AML-193 (cell line): ENCODE data around the gene PCDHGB1.
A peak's percentile ranks its signal among the peaks of the same experiment; 100 is the strongest.
"Not testable (repeated sequence)": the region's sequence is repeated elsewhere in the genome, so short reads cannot be mapped to it uniquely, and the experiment has no call there.

Experiments
- DNase-seq, 2 experiments: peaks; one replicate each; lab custom pipeline; 2025; lab: John Stamatoyannopoulos, UW

The PCDHGB1 gene

DNA sequence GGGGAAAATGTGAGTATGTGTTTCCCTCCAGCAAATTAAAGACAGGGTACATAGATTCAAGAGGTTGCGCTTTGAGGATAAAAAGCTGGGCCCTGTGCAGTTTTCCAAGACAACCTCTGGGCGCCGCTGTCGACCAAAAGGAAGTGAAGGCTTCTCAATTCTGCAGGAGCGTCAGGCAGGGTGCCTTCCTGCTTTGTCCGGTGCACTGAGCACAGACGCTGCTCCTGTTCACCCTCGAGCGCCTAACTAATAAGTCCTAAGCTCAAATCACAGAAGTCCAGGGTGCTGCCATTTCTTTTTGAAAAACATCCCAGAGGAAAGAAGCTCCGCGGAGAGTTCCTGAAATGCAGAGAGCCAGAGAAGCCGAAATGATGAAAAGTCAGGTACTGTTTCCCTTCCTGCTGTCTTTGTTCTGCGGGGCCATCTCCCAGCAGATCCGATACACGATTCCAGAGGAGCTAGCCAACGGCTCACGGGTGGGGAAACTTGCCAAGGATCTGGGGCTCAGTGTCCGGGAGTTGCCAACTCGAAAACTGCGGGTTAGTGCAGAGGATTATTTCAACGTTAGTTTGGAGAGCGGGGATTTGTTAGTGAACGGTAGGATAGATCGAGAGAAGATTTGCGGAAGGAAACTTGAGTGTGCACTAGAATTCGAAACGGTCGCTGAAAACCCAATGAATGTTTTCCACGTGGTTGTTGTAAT lies at the start of gene PCDHGB1:
PCDHGB1 (plus strand) TSS at position 183 of the 703 bp plus-strand sequence; CDS start at position 345, 162 bp downstream.
- peak; percentile 33 to 51 for DNase-seq

DNA sequence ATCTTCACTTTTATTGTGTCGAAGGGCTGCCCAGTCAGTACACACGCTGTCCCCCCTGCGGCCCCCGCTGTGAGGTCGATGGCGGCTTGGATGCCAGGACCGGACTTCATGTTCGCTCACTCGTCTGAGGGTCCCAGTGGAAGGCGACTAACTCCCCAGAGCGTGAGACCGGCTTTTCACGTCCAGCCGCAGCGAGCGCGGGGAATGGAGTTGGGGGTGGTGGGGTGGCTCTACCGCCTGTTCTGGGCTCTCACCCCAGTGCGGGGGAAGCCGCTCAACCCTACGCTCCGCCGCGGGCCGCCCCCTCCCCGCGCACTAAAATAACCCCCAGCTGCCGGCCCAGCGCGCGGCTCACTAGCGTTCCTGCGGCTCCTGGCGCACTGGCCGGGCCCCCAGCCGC lies 46.1 kb upstream of the PCDHGB1 start, which contains the start of gene SLC25A2:
SLC25A2 (minus strand) TSS at position 294 of the 400 bp plus-strand sequence; CDS start at position 110, 184 bp downstream.
- DNase-seq = no peak

DNA sequence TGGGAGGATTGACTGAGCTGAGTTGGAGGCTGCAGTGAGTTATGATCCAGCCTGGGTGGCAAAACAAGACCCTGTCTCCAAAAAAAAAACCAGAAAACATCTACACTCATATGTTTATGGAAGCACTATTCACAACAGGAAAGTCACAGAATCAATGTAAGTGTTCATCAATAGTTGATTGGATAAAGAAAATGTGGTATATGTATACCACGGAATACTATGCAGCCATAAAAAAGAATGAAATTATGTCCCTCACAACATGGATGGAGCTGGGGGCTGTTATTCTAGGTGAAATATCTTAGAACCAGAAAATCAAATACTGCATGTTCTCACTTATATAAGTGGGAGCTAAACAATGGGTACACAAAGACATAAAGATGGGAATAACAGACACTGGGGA lies 43.3 kb upstream of the PCDHGB1 start:
- no peak for DNase-seq

DNA sequence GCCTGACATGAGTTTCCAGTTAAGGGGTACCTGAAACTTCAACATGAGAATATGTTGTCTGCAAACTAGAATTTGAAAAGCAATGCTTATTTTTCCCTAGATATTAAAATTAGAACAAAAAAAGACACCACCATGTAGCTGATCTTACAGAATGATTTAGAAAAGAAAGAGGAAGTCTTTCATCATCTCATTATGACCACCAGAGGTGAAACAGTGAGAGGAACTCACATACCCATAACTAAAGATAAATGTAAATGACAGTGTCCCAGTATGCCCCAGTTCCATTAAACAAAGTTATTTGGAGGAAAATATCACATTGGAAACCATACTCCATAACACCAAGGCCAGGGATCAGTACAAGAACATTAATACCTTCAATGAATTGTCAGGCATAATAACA lies 36.2 kb upstream of the PCDHGB1 start:
- peak in 1 of 2 experiments; percentile 7 for DNase-seq

DNA sequence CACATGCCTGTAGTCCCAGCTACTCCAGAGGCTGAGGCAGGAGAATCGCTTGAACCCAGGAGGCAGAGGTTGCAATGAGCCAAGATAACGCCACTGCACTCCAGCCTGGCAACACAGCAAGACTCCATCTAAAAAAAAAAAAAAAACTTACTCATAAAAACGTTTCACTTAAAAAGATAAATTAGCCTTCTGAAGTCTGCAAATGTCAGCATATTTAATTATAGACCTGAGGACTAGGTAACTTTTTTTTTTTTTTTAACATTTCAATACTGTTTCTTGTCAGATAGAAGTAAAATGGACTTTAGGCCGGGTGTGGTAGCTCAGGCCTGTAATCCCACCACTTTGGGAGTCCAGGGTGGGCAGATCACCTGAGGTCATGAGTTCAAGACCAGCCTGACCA lies 32.9 kb upstream of the PCDHGB1 start:
- DNase-seq = not testable (repeated sequence)

DNA sequence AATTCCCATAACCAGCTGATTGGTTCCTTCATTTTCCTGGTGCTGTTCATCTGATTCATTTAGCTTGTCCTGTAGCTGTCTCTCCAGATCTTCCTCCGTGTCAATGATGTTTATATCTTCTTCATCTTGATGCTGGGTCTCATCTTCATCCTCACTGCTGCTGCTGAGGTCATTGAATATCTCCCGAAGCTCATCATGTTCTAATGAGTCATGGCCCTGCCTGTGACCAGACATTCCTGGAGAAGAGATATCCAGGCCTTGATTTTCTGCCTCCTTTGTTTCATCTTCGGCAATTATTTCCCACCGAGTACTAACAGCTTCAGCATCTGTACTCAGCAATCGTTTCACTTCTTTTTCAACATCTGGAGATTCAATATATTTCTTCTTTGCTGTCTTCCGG lies 30.7 kb upstream of the PCDHGB1 start:
- no peak for DNase-seq

DNA sequence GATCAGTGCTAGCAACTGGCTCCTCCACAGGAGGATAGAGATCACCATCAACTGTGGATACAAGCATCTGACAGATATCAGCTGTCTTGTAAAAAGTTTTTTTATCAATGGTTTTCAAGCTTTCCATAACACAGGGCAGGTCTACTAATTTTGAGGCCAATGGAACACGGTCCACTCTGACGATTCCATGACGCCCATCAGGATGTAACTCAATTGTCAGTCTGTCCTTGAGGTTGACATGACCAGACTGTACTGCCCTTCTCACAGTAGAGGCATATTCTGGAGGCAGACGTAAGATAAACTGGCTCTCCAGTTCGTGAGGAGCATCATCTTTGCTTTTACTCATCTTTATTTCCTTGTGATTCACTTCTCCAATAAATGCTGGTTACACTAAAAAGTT lies 30.2 kb upstream of the PCDHGB1 start:
- DNase-seq = no peak

DNA sequence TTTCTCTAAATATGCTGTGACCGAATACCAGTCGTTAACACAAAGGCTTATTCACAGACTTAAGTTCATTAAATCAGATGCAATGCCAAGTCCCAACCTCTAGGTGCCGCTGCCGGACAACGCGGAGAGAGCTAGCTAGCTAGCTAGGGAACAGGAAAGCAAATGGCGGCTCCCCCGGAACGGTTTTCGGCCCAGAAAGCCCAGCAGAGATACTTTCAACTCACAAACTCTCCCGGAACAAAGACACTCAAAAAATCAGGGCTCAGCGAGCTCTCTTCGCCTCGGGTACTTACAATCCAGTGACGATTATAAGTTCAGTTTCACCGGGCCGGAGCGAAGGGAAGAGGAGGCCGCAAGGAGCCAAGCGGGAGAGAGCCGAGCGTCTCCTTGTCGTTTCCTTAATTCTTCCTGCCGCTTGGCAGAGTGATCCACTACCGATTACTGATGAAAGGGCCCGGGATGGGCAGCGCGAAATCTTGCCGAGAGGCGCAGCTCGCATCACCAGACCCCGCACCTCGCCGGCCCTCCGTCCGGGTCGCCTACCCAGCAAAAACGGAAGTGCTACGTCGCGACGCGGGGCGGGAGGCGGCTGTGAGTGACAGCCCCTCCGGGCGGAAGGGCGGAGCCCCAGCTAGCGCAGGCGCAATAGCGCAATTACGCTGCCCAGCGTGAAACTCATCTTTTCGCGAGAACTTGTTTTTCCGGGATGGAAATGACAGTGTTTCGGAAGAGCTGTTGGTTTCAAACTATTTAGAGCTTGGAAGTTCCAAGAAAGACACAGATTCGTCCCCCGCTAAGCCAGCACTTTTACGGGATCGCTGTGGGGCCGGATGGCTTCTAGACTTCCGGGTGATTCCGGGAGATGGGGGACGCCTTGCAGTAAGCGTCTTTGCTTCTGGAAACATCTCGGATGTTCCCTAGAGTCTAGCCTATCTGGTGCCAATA lies 29.4 kb upstream of the PCDHGB1 start, which contains the start of gene TAF7:
TAF7 (minus strand) TSS at position 560 of the 945 bp plus-strand sequence. CDS start 740 bp downstream, outside the sequence.
- DNase-seq = peak; percentile 81 to 84

DNA sequence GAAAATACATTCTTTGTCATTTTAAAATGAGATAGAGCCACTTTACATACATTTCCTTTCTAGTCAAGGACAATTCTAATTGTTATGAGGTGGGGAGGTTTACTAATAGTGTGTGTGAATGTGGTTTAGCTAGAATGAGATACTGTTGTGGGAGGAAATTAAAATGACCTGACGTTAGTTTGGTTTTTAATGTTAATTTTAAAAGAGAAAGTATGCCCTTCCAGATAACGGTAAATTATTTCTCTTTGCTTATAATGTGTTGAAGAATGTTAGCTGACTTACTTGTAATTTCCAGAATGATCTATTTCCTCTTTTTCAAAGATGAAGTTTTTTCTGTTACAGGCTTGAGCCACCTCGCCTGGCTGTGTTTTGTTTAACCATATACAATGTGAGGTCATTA lies 27.6 kb upstream of the PCDHGB1 start:
- DNase-seq = no peak

DNA sequence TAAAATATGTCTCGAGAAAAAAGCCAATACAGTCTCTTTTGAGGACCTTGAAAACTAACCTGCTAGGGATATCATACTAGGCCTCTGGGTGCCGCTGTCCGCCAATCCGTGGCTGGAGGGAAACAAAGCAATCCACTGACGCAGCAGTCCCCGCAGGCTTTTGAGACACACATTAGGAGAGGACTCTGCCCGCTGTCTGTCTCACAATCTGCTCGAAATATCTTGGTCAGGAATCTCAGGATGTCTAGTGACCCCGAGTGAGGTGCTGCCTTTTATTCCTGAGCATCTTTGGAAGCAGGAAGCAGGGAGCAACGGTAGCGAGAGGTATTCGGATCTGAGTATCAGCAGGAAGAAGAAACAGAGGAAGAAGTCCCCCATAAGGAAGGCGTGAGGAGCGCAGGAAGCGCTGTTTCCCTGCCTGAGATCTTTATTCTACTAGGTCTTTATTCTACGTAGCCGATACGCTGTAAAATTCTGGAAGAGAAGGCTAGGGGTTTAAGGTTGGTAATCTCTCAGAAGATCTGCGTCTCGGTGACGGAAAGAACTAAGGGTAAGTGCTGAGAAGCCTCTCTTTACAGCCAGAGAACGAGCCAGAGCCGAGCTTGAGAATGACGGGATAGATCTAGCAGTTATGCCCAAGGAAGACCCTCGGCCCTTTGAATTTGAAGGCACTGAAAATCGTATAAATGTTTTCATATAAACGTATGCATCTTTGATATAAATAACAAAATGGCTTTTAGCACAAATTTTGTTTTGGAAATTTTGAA lies 23.6 kb upstream of the PCDHGB1 start:
- no peak for DNase-seq

DNA sequence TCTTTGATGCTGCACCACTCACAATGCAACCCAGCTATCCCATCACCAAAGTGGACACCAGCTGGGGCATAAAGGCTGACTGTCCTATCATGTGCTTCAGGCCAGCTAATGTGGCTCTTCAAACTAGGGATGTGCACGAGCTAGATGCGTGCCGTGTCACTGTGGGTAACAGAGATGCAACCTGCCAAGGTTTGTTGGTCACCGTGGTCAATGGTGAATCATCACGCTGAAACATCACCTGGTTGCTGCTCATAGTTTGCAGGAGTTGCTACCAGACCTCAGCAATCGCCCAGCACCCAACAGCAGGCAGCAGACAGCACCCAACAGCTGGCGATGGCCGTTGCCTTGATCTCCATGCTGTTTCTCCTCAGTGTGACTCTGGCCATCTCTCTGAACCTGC lies 21.7 kb upstream of the PCDHGB1 start:
- DNase-seq = no peak

DNA sequence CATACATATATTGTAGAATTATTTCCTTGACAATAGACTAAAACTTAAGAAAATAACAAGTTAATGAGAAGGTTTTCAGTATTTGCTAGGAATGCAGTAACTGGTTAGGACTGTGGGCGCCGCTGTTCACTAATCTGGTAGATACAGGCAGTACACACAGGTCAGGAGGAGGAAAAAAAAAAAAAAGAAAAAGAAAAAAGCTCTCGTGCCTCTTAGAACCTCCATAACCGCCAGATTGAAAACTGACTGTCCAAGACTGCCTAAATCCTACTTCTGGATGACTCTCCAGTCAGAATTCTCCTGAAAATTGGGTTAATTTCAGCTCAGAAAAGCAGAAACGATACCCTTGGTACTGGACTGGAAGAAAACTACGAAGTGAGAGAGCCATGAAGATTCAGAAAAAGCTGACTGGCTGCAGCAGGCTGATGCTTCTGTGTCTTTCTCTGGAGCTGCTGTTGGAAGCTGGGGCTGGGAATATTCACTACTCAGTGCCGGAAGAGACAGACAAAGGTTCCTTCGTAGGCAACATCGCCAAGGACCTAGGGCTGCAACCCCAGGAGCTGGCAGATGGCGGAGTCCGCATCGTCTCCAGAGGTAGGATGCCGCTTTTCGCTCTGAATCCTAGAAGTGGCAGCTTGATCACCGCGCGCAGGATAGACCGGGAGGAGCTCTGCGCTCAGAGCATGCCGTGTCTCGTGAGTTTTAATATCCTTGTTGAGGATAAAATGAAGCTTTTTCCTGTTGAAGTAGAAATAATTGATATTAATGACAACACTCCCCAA lies 19.4 kb upstream of the PCDHGB1 start, which contains the start of gene PCDHGA1:
PCDHGA1 (plus strand) TSS at position 216 of the 782 bp plus-strand sequence.
- peak; percentile 19 to 28 for DNase-seq

DNA sequence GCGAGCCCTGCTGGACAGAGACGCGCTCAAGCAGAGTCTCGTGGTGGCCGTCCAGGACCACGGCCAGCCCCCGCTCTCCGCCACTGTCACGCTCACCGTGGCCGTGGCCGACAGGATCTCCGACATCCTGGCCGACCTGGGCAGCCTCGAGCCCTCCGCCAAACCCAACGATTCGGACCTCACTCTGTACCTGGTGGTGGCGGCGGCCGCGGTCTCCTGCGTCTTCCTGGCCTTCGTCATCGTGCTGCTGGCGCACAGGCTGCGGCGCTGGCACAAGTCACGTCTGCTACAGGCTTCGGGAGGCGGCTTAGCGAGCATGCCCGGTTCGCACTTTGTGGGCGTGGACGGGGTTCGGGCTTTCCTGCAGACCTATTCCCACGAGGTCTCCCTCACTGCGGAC lies 17.3 kb upstream of the PCDHGB1 start:
- not testable (repeated sequence) for DNase-seq

DNA sequence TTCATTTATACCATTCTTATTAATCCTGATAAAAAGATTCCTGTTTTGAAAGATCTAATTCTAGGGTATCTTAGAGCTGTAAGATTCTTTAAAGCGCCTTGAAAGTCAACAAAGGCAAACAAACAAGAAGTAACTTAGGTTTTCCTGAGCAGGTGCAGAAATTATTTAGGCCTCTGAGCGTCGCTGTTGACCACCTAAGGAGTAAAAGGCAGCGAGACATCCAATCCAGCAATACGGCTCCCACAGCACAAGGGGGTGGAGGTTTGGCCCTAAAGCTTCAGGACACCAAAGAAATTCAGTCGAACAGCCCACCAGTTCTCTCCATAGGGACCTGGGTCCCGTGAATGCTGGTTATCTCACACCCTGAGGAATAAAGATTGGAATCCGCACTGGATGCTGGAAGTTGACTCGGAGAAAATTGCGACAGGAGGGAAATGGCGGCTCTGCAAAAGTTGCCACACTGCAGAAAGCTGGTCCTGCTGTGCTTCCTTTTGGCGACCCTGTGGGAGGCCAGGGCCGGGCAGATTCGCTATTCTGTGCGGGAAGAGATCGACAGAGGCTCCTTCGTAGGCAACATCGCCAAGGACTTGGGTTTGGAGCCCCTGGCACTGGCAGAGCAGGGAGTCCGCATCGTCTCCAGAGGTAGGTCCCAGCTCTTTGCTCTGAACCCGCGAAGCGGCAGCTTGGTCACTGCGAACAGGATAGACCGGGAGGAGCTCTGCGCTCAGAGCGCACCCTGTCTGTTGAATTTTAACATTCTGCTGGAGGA lies 11.2 kb upstream of the PCDHGB1 start, which contains the start of gene PCDHGA2:
PCDHGA2 (plus strand) TSS at position 223 of the 769 bp plus-strand sequence.
- DNase-seq = no peak

DNA sequence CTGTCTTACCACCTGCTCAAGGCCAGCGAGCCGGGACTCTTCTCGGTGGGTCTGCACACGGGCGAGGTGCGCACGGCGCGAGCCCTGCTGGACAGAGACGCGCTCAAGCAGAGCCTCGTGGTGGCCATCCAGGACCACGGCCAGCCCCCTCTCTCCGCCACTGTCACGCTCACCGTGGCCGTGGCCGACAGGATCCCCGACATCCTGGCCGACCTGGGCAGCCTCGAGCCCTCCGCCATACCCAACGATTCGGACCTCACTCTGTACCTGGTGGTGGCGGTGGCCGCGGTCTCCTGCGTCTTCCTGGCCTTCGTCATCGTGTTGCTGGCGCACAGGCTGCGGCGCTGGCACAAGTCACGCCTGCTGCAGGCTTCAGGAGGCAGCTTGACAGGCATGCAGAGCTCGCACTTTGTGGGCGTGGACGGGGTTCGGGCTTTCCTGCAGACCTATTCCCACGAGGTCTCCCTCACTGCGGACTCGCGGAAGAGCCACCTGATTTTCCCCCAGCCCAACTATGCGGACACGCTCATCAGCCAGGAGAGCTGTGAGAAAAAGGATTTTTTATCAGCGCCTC lies 9.0 kb upstream of the PCDHGB1 start:
- DNase-seq = not testable (repeated sequence)

DNA sequence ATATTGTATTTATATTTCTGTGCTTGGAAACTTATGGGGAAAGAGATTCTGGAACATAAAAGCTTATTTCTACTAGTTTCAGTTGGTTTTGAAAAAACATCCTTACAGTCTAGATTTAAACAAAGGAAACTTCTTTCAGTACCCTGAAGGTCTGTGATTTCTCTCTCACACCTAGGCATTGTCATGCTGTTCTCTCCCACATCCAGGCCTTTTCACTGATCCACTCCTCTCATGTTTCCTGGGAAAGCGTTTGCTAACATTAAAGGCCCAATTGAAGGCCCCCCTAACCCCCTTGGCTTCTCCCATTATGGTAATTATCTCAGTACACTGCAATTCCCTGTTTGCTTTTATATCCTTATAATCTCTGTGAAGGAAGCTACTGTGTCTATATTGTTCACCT lies 7.1 kb upstream of the PCDHGB1 start:
- DNase-seq = no peak

DNA sequence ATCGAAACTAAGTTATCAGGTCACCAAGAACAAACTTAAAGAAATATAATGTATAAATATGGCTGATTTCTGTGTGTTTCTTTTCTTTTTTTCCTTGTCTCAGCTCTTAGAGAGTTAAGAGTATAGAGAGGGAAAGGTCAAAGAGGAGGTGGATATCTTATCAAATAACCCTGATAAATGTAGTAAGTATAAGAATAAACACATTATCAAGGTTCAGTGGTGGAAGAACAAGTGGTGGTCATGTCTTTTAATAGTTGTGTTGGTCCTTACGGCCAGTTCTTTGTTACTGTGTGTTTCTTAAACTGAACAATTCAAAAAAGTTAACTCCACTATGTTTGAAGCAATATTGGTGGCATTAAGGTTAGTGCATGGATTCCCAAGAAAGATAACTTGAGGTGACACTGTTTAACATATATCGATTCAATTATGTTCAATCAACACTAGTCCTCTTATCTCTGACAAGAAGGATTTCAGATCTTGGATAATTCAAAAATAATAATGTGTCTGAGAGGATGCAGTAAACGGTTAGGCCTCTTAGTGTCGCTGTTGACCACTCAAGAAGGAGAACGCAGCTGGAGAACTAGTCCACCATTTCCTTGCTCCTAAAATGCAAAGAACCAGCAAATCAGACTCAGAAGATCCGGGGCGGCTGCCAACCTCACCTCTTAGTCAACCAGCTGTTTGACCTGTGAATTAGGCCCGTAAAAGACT lies 6.5 kb upstream of the PCDHGB1 start, which contains the start of gene PCDHGA3:
PCDHGA3 (plus strand) TSS at position 588 of the 711 bp plus-strand sequence. CDS start 205 bp downstream, outside the sequence.
- DNase-seq = no peak

DNA sequence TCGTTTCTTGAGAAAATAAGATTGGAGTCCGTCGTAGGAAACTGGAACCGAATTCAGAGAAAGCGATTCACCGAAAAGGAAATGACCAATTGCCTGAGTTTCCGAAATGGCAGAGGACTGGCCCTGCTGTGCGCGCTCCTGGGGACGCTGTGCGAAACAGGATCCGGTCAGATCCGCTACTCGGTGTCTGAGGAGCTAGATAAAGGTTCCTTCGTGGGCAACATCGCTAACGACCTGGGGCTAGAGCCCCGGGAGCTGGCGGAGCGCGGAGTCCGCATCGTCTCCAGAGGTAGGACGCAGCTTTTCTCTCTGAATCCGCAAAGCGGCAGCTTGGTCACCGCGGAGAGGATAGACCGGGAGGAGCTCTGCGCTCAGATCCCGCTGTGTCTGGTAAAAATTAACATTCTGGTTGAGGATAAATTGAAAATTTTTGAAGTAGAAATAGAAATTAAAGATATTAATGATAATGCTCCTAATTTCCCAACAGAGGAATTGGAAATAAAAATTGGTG lies 5.9 kb upstream of the PCDHGB1 start:
- no peak for DNase-seq

DNA sequence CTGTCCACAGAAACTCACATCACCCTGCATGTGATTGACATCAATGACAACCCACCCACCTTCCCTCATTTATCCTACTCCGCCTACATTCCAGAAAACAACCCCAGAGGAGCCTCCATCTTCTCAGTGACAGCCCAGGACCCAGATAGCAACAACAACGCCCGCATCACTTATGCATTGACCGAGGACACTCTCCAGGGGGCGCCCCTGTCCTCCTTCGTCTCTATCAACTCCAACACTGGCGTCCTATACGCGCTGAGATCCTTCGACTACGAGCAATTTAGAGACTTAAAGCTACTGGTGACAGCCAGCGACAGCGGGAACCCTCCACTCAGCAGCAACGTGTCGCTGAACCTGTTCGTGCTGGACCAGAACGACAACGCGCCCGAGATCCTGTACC lies 4.6 kb upstream of the PCDHGB1 start:
- no peak for DNase-seq
